Lower lobe of right lung (tissue), 2 donors: ENCODE data around the gene EFHC2. TPM values are rescaled to one million over a fixed set of nuclear protein-coding genes. Genes with fewer than 3 reads are reported as not detected.

Experiments
- ATAC-seq, 2 donors: fragments of 200-7000 bp; cut with Tn5 transposase; one replicate each; pipeline ENCODE4 v1.9.1; 2020 to 2022; ENCODE audit warnings: mild to moderate bottlenecking in 2 of 2, moderate library complexity in 2 of 2
- DNase-seq: peaks from one replicate; pipeline ENCODE4 v3.0.0-alpha.2; 2020
- H3K27ac ChIP-seq: fragments of 200-600 bp; one replicate; pipeline ENCODE4 v1.8.0; 2022
- H3K27me3 ChIP-seq: fragments of 200-600 bp; one replicate; pipeline ENCODE4 v1.8.0; 2022; ENCODE audit warnings: low read depth
- H3K36me3 ChIP-seq: fragments of 200-600 bp; one replicate; pipeline ENCODE4 v1.8.0; 2022; ENCODE audit warnings: mild to moderate bottlenecking
- H3K4me1 ChIP-seq: fragments of 200-600 bp; one replicate; pipeline ENCODE4 v1.8.0; 2022
- H3K4me3 ChIP-seq: fragments of 200-600 bp; one replicate; pipeline ENCODE4 v1.8.0; 2022; ENCODE audit warnings: mild to moderate bottlenecking
- H3K9me3 ChIP-seq: fragments of 200-600 bp; one replicate; pipeline ENCODE4 v1.8.0; 2022
- intact Hi-C: fragments of 100-400 bp; cut with DNase I; formaldehyde crosslinking; loops from one replicate; pipeline ENCODE4 v1.11.0; 2022
- total RNA-seq: library from RNA; stranded (reverse); fragmentation: NEBNext Ultra II Directional; extraction: Animal tissue kit (Norgen Biotek cat#: 25700); gene quantifications from one replicate; pipeline ENCODE4 v1.2.1, GENCODE V29; 2021
- TF ChIP-seq, protein P1 (sequence below): fragments of 200-600 bp; IDR thresholded peaks from one replicate; pipeline ENCODE4 v1.8.0; 2022; ENCODE audit warnings: antibody characterized with exemption, mild to moderate bottlenecking
- donor health status: DM: no; HTN: yes; CAD: no; lungs with severe emphysema.

EFHC2 gene
- total RNA-seq, 1 donor from 2014 or later: 2.5 TPM

DNA sequence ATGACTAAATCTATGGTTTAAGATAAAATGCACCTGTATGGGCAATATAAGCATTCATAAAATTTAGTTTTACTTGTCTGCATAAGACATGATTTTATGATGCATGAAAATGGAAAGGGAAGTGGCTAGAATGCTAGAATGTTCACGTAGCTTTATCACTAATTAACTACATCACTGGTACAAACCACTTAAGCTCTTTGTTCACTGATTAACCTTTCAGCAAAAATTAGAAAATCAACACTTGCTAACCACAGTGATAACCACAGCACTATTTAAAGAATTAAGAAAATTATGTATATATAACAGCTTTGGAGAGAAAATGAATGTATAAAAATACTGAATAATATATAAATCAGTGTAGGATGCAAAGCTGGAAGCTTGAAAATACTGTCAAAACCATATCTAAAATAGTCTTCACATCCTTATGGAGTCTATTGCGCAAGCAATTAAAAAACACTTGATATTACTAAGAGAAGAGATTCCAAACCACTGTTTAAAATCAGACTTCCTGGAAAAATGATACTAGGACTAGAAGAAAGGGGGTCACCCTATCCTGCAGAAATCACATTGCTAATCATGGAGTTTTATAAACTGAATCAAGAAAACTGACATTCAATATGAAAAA lies 51.9 kb downstream of the EFHC2 start:
- Histone ChIP-seq H3K9me3 (no peaks in the 10 kb centered on the region), H3K4me3 (no peak overlapping the region), H3K27me3 (no peaks in the 10 kb centered on the region), H3K27ac (no peak overlapping the region), H3K36me3 (no peaks in the 10 kb centered on the region), H3K4me1 (no peaks in the 10 kb centered on the region)
- TF ChIP-seq, protein P1, sequence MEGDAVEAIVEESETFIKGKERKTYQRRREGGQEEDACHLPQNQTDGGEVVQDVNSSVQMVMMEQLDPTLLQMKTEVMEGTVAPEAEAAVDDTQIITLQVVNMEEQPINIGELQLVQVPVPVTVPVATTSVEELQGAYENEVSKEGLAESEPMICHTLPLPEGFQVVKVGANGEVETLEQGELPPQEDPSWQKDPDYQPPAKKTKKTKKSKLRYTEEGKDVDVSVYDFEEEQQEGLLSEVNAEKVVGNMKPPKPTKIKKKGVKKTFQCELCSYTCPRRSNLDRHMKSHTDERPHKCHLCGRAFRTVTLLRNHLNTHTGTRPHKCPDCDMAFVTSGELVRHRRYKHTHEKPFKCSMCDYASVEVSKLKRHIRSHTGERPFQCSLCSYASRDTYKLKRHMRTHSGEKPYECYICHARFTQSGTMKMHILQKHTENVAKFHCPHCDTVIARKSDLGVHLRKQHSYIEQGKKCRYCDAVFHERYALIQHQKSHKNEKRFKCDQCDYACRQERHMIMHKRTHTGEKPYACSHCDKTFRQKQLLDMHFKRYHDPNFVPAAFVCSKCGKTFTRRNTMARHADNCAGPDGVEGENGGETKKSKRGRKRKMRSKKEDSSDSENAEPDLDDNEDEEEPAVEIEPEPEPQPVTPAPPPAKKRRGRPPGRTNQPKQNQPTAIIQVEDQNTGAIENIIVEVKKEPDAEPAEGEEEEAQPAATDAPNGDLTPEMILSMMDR: no peak
- no peak for ATAC-seq
- intact Hi-C loops: no loop called here
- DNase-seq: no peak

DNA sequence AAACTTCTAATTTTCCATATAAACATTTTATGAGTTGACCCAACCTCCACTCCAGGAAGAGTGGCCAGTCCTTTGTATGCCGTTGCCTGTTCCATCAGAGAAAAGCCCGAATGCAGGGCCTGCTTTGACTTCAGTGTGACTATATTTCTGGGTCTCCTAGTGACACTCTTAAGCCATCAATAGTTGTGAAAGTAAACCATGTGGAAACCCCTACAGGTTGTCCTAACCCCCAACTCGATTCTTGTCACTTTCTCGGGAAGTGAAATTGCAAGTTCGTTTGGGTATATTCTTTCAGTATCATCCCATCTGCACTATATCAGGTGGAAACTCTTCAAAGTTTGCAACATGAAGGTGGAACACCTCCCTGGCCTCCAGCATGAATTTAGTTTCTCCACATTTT lies 52.8 kb downstream of the EFHC2 start:
- TF ChIP-seq, protein P1: no peak
- Histone ChIP-seq H3K4me1 (no peaks in the 10 kb centered on the region), H3K27me3 (no peaks in the 10 kb centered on the region), H3K9me3 (no peaks in the 10 kb centered on the region), H3K36me3 (no peaks in the 10 kb centered on the region), H3K4me3 (no peak overlapping the region), H3K27ac (no peak overlapping the region)
- ATAC-seq (no peak), DNase-seq (no peak)
- intact Hi-C loops: no loop called here

DNA sequence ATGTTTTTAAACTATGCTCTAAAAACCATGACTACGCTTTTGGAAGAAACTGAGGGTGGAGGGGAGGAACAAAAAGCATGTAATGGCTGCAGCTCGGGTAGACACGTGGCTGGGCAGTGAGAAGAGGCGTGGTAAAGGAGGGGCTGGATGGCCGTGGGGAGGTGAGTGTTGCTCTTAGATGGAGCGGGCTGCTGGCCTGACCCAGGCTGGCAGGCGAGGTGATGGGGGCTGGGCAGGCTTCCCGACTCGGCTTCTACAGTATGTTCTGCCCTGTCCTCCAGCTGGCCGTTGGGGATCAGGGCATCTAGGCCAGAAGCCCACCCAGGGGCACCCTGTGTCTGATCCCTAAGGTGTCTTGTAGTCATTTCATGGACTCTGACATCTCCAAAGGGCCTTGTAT lies 60.7 kb downstream of the EFHC2 start:
- DNase-seq (no peak), ATAC-seq (no peak)
- no peak overlapping the region for H3K4me3 ChIP-seq
- no peaks in the 10 kb centered on the region for H3K4me1 ChIP-seq
- TF ChIP-seq, protein P1: no peak
- no peaks in the 10 kb centered on the region for H3K27me3 ChIP-seq
- intact Hi-C loops: no loop called here
- H3K9me3 ChIP-seq: no peaks in the 10 kb centered on the region
- no peak overlapping the region for H3K27ac ChIP-seq
- H3K36me3 ChIP-seq: no peaks in the 10 kb centered on the region

DNA sequence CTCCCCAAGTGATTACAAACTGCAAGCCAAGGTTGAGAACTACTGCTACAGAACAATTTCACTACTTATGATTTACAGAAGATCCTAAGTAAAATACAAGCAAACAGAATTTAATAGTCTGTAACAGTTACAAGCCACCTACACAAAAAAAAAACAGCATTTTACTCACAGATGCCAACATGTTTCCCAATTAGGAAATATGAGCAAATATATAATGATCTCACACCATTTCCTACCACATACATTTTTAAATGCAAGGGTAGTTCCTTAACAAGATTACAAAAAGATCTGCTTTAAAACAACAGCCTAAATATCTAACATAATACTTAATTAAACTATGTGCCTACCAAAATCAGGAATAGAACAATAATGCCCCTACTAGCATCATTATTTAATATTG lies 63.4 kb downstream of the EFHC2 start:
- no peak for ATAC-seq
- Histone ChIP-seq H3K36me3 (no peaks in the 10 kb centered on the region), H3K27me3 (no peaks in the 10 kb centered on the region), H3K27ac (no peak overlapping the region), H3K4me1 (no peaks in the 10 kb centered on the region), H3K4me3 (no peak overlapping the region), H3K9me3 (no peaks in the 10 kb centered on the region)
- intact Hi-C loops: no loop called here
- TF ChIP-seq, protein P1: no peak
- DNase-seq: no peak

DNA sequence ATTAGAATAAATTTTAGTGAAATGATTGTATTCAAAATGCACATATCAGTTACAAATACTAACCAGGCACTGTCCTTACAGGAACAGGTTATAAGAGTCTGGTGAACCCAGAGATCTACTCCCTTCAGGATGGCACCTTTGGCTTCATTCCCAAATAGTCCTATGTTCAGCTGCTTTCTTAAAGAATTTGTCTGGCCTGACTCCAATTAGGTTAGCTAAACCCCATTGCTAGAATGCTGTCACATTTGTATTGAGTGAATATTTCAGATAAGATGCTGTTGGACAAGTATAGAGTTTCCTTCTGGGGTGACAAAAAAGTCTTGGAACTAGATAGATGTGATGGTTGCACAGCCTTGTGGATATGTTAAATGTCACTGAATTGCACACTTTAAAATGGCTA lies 69.4 kb downstream of the EFHC2 start:
- H3K9me3 ChIP-seq: no peaks in the 10 kb centered on the region
- TF ChIP-seq, protein P1: no peak
- no peak overlapping the region for H3K4me3 ChIP-seq
- ATAC-seq (no peak), DNase-seq (no peak)
- H3K27ac ChIP-seq: no peak overlapping the region
- intact Hi-C loops: no loop called here
- no peaks in the 10 kb centered on the region for H3K4me1 ChIP-seq
- no peaks in the 10 kb centered on the region for H3K27me3 ChIP-seq
- H3K36me3 ChIP-seq: no peaks in the 10 kb centered on the region

DNA sequence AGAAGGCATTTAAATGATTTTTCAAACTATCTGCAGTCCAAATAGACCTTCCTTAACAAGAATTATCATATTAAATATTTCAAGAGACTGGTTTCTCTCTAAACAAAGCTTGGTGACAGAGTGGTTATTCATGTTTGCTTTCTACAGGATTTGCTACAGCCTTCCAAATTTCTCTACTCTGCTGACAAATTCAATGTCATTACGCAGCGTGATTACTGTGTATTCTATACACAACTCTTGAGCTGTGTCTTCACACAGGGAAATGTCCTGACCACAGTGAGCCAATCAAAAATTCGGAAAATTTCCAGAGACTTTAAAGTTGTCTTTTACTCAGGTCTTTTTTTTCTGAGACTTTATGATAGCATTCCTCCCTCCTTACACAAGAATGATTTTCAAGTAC lies 75.6 kb downstream of the EFHC2 start:
- Histone ChIP-seq H3K4me1 (no peaks in the 10 kb centered on the region), H3K9me3 (no peaks in the 10 kb centered on the region), H3K36me3 (no peaks in the 10 kb centered on the region), H3K27me3 (no peaks in the 10 kb centered on the region), H3K27ac (no peak overlapping the region), H3K4me3 (no peak overlapping the region)
- TF ChIP-seq, protein P1: no peak
- DNase-seq (no peak), ATAC-seq (no peak)
- intact Hi-C loops: no loop called here
